OCI-M2 (cell line): Measurements from ENCODE around the gene MADD.

Experiments
- DNase-seq: peaks from one replicate; lab custom pipeline; 2025; ENCODE audit not compliant: unreplicated experiment; lab: John Stamatoyannopoulos, UW

The MADD gene

GRCh38 chr11:47269829-47270305 lies at the start of gene MADD:
TSS of gene MADD (plus strand) at chr11:47270133.
- no peak for DNase-seq

- DNase-seq, result no peak
Observed at GRCh38 chr11:47220401-47220821, 49.5 kb upstream of the MADD start.

GRCh38 chr11:47222696-47223095 lies 47.2 kb upstream of the MADD start:
- DNase-seq, result no peak

GRCh38 chr11:47225552-47226400 lies 44.2 kb upstream of the MADD start:
- DNase-seq, result no peak

DNA sequence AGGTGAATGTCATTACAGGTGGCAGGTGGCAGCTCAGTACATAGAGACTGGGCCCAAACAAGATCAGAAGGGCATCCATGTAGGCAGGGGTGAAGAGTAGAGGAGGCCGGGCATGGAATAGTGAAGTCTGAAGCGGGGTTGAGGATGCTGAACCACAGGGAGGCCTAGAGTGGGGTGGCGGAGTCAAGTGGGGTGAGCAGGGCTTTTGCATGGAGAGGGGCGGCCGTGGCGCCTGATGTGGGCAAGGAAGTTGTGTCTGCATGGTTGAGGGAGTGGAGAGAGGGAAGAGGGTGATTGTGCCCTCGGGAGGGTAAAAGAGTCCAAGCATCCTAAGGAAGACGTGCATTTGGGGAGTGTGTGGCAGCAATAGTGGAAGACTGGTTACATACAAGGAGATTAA lies 40.8 kb upstream of the MADD start:
- no peak for DNase-seq

DNA sequence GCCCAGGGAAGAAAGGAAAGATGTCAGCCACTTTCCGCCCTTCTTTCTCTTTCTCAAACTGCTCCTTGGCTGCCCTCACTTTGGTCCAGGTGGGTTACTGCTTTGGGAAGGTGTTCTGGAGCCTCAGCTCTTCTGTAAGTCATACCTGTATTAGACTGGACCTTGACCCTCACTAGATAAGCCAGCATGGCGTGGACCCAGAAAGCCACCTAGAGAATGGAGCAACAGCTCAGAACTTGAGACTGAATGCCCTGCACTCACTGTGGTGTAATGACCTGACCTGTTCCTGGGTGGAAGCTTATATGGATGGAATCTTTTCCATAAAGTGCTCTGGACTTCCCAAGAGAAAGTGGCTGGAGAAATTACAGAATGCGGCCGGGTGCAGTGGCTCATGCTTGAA lies 36.9 kb upstream of the MADD start:
- no peak for DNase-seq

DNA sequence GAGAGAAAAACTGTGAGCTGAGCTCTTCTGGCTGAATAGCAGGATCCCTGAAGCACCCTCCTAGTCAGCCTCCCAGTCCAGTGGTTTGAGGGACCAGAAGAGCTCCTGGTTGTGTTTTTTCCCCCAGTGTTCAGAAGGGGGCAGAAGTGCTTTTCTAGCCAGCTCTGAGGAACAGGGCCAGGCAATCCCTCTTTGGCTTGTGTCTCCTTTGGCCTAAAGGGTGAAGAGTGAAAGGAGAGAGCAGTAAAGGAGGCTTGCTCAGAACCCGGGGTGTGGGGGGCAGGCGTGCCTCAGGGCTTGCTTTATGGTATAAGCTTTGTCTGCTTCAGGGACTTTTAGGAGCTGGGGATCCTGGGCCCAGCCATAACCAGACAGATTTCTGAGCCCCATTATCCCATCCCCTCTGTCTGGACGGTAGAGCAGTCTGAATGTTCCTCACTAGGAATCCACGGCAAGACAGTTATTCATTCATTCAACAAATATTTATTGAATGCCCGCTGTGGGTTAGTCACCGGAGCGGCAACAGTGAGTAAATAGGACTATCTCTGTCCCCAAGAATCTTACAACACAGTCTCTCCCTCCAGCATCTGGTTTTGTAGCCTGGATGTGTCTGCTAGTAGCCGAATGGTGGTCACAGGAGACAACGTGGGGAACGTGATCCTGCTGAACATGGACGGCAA lies 35.8 kb upstream of the MADD start:
- DNase-seq, result no peak

- no peak for DNase-seq
Observed at GRCh38 chr11:47234669-47235100, 35.2 kb upstream of the MADD start.

DNA sequence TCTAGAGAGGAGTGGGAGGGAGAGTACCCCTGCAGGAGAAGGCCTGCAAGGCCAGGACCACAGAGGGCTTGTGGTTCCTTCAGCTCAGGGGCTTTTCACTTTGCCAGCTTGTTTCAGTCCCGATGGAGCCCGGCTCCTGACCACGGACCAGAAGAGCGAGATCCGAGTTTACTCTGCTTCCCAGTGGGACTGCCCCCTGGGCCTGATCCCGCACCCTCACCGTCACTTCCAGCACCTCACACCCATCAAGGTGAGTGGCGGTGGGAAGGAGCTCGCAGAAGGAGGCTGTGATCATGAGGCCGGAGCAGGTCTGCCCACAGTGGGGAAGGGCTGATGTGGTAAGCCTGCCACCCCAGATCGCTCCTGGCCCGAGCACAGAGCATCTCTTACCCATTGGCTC lies 34.8 kb upstream of the MADD start:
- DNase-seq, result no peak

- DNase-seq, result no peak
Observed at GRCh38 chr11:47236482-47236881, 33.5 kb upstream of the MADD start.

DNA sequence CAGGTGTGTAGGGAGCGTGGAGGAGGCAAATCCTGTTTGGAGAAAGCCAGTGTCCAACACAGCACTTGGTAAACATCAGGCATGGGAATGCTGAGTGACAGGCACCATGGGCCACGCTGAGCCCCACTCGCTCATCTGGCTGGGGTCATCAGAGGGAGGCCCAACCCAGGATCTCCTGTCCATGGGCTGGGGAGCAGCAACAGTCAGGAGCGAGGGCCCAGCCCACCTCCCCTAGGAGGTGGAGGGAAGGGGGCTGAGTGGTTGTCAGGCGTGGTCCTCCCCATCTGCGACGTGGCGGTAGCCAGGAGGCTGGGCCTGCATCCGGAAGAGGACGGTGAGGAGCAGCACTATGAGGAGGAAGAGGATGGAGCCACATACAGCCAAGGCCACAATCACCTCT lies 30.1 kb upstream of the MADD start:
- no peak for DNase-seq

- DNase-seq, result no peak
Observed at GRCh38 chr11:47241841-47242301, 28.1 kb upstream of the MADD start.

DNA sequence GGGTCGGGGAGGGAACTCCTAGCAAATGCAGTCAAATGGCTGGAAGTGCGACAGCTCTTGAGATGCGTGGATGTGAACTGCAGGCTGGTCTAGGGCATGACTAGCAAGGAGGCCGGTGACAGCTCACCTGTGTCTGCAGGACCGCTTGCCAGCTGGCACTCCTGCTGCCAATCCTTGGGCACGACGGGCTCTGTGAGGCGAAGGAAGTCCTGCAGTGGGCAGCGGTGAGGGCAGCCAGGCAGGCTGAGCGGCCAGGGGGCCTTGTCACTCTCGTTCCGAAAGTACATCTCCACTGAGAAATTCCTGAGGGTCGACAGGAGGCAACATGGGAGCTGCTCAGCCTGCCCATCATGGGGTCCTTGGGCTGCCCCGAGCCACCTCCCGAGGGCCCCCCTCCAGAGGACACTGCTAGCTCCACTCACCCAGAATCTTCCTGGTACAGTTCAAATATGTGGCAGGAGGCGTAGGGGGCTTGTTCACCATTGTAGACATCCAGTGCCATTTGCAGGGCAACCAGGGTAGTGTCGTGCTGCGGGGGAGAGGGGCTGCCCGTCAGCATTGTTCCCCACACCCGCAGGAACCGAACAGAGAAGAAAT lies 27.2 kb upstream of the MADD start:
- DNase-seq, result no peak

DNA sequence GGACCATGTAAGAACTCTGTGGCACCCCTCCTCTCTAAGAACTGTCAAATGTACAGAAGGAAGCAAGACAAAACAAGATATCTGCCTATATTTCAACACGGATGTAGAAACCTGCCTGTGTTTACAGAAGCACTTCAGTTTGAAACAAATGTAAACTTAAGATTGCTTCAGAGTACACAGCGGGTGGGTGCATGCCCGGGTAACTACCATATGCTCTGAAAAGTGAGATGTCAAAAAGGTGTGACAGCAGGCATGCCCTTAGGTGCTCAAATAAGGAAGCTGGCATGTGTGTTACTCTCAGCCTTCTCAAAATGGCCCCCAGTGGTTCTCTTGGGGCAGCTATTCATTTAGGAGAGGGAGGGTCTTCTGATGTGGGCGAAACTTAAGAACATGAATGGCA lies 26.5 kb upstream of the MADD start:
- no peak for DNase-seq

DNA sequence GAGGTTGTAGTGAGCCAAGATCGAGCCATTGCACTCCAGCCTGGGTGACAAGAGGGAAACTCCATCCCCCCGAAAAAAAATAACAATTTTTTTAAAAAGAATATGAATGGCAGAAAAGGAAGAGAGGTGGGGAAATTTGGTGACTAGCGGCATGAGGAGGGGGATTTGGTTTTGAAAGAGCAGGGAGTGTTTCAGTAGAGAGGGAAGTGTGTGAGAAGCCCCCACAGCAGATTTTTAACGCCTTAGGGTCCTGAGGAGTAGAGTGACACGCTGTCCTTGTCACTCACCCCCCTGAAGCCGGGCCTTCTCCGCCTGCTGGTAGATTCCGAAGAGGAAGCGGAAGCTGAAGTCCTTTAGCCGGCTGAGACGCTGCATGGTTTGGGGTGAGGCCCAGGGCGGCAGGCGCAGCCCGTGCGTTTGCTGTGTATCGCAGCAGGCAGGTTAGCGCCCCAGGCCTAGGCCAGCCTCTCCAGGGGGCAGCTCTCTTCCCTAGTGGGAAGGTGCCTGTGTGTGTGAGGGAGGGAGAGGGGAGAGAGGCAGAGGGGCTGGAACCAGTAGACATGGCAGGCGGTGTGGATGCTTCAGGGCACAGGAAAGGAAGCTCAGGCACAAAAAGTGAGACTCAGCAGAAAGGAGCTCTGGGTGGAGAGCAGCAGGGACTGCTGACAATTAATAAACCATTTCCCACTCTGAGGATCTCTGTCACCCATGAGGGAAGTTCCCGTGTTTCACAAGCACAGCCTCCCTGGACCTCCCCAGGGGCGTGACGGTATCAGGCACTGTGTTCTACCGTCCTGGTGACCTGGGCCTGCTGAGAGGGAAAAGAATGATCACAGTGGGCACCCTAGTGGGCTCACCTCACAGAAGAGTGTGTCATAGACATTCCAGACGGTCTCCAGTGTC lies 25.2 kb upstream of the MADD start:
- DNase-seq, result no peak

GRCh38 chr11:47245611-47246357 lies 24.1 kb upstream of the MADD start:
- no peak for DNase-seq

GRCh38 chr11:47247502-47247901 lies 22.4 kb upstream of the MADD start:
- no peak for DNase-seq

DNA sequence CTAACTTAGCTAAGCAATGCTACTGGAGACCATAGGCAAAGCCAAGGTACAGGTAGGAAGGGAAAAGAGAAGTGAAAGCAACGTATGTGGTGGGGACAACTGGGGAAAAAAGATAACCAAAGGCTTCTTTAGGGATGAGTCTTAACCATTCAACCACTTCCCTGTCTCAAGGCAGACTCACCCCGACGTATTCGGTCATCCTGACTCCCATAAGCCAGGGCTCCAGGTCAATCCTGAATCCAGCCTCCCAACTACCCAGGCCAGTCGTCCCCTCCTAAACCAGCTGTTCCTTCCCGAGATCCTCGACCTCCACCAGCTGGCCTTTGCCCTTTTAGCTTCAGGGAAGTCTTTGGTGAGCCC lies 21.6 kb upstream of the MADD start:
- no peak for DNase-seq

GRCh38 chr11:47248664-47249377 lies 21.1 kb upstream of the MADD start, which contains the start of gene ACP2:
TSS of gene ACP2 (minus strand) at chr11:47248814. CDS start at chr11:47248789, 25 bp downstream.
- no peak for DNase-seq

GRCh38 chr11:47249378-47249715 lies 20.6 kb upstream of the MADD start:
- no peak for DNase-seq
